CD4-positive, alpha-beta T cell treated with Interleukin-2 at 100 ng/mL for 4 hours (primary cell): ENCODE measurements around the gene MRPS6.

Experiments used
- DNase-seq: peaks from one replicate; pipeline ENCODE4 v3.0.0-alpha.2; 2020; ENCODE audit warnings: low spot score

The MRPS6 gene

DNA sequence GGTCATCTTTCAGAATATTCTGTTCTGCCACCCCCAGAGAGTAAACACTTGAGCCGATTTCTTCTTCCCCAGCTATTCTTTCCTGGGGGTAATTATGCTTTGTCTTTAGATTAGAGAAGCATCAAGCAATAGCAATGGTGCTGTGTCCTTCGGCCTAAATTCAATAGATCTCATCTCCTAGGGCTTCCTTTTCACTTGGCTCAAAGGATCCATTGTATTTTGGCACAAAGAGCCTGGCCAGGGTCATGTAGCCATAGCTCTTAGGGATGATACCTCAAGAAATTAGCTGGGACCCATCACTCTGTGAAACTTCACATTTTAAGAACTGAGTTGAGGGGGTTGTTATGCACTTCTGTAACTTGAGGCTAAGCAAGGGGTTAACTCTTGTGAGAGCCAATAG is 27.0 kb downstream of the MRPS6 start:
- no peak for DNase-seq

- no peak for DNase-seq
Measured at GRCh38 chr21:34100790-34101189, 27.4 kb downstream of the MRPS6 start.

GRCh38 chr21:34105947-34106541 is 32.7 kb downstream of the MRPS6 start:
- DNase-seq = no peak

- no peak for DNase-seq
Measured at GRCh38 chr21:34107606-34108005, 34.2 kb downstream of the MRPS6 start.

GRCh38 chr21:34109075-34109474 is 35.7 kb downstream of the MRPS6 start:
- DNase-seq = no peak

DNA sequence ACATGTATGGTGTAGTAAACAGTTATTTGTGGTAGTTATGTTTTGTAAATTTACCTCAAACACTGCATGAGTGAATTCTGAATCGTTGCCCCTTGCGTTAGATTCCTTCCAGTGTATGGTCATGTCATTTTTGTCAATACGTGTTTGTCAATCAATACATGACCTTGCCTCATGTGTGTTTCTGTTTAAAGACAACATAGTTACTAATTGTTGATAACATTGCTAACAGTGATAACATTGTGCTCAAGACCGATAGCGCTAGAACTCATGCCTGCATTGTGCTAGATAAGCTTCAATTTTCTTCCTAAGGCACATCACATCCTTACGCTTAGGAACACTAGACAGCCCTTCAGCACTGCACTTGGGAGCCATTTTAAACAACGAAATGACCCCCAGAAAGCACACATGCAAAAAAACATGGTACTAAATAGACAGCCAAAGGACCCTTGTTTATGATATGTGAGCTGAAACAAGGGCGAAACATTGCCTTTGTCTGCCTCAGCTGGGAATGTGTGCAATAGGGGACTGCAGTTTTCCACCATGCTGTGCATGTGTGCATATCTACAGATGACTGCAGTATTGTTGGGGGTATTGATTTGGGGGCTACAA is 37.3 kb downstream of the MRPS6 start:
- DNase-seq = no peak

GRCh38 chr21:34112316-34113033 is 39.1 kb downstream of the MRPS6 start:
- no peak for DNase-seq

- DNase-seq = no peak
Measured at GRCh38 chr21:34113842-34114241, 40.5 kb downstream of the MRPS6 start.

- no peak for DNase-seq
Measured at GRCh38 chr21:34115160-34115559, 41.8 kb downstream of the MRPS6 start.

DNA sequence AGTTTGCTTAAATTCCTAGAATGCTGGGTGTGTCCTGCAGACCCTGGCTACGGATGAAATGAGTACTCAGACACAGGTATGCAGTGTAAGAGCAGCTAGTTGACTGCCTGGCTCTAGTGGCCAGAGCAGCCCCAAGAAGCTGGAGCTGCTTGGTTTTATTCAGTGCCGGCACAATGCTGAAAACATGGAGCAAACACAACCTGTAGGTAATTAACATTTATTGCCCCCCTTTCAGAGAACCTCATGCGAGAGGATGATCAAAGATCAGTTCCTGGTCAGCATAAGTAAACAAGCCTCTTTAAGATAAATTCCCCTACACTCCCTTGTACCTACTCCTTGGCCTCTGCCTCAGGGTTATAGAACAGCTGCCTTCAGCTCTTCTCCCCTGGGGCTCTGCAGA is 43.2 kb downstream of the MRPS6 start:
- no peak for DNase-seq

DNA sequence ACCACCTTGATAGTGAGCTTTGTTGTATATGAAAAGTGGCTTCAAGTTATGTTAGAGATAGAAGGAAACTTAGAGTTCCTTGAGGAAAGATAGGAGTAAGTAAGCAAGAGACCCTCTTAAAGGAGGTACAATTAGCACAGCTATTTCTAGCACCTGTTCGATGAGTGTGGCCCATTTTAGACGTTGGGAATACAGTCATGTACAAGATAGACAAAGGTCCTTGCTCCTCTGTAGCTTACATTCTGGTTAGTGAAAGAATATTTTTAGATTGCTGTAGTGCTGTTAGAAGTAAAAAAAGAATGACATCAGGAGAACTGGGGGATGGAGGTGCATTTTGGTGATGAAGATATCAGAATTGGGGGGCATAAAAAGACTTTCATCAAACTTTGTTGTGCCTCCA is 47.5 kb downstream of the MRPS6 start:
- no peak for DNase-seq

DNA sequence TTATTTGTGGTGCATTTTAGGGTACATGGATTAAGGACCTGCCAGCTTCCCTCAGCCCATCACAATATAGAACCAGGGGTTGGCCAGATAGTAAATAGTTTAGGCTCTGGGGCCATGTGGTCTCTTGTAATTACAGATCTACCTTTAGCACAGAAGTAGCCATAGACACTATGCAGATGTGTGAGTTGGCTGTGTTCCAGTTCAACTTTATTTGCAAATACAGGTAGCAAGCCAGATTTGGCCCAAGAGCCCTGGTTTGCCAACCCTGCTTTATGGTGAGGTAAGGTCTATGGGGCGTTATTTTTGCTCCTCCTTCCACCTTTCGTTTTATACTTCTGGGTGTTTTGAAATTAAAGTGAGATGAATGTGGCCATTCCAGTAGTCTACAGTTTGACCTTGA is 48.7 kb downstream of the MRPS6 start:
- no peak for DNase-seq

DNA sequence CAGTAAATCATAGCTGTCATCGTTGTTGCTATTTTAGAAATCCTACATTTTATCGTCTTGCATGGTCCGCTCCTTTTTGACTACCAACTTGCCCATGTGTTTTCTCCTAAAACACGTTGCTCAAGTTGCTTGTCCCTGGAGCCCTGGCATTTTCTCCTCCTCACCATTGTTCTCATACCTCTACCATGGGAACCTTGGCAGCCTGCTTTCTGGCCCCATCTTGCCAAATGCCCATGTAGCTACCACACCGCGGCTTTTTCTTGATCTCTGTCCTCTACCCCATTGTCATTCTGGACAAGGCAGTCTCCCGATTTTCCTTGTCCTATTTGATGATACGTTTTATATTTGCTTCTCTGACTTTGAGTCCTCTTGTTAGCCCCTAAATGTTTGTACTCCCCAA is 50.2 kb downstream of the MRPS6 start:
- DNase-seq = no peak

- DNase-seq = peak; percentile 59
Measured at GRCh38 chr21:34126269-34126668, 52.9 kb downstream of the MRPS6 start.

- no peak for DNase-seq
Measured at GRCh38 chr21:34126691-34127090, 53.3 kb downstream of the MRPS6 start.

- DNase-seq = no peak
Measured at GRCh38 chr21:34128124-34128523, 54.7 kb downstream of the MRPS6 start.

DNA sequence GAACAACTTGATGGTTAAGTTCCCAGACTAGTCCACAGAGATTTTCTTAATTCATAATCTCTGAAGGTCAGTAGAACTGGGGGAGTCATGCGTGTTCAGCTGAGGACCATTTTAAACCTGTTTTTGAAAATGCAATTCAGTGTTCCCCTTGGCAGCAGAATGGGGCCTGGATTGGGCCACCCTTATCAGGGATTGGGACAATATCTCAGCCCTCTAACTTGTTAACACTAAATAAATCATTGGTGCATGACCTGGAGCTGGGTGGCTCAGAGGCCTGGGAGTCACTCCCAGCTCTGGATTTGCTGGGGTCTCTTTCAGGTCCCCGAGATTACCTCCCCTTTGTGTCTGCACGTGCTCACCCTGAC is 55.3 kb downstream of the MRPS6 start:
- no peak for DNase-seq

DNA sequence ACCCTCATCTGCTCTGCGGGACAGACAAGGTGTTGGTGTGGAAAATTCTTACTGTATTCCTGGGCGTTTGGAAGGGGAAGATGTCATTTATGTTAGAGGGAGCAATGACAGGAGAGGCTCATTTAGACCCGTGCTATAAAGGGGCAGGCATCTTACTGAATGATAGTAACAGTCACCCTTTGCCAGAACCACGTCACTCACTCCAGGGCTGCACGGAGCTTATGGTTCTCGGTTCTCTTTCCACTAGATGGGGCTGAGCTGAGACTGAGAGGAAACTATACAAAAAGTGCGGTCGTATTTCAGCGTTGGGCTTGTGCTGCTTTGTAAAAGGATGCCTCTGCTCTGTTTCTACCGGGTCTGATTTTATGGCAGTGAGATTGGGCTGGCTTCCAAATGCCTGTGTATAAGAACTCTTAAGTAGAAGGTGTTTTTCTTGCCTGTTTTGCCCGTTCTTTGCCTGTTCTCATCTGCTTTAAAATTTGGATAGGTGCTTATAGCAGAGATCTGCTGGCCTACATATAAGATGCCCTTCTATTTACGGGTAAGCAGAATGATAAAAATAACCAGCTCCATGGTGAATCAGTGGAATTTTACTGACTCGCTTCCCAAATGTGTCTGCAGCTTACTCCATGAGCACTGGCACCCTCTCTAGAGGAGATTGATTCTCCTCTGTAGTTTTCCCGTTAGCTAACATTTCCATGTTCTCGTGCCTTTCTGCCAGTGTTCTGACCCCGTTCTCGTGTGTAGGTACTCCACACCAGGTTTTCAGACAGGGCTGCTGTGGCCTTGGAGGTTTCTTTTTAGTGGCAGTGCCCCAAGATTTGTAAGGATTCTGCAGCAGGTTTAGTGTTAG is 55.9 kb downstream of the MRPS6 start:
- DNase-seq = peak; percentile 68

- DNase-seq = no peak
Measured at GRCh38 chr21:34129901-34130715, 56.7 kb downstream of the MRPS6 start.

DNA sequence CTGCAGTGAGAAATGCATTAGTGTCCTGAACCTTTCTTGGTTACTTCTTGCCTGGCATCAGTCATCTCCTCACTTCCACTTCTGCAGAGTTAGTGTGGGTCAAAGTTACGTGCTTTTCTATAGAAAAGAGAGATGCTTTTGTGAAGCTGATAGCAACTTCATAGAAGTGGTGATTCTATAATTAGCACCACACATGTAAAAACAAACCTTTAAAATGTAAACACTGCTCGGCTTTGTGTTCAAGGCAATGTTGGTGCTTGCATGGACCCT is 57.3 kb downstream of the MRPS6 start:
- no peak for DNase-seq

DNA sequence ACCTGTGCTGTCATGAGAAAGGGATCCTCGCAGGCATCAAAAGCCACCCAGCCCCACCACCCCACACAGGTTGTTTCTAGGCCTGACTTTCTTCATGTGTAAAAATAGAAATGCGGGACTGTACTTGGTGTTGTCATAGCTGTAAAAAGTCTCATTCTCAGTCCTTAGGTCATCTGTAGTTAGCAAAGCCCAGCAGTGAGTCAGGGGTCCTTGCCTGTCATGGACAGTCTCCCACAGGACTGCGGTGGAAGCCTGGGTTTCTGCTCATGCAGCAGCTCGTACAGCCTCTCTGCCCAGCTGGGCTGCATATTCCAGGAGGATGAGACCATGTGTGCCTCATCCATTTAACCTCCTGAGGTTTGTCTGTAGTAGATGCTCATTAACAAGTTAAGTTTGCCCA is 58.2 kb downstream of the MRPS6 start:
- no peak for DNase-seq

- no peak for DNase-seq
Measured at GRCh38 chr21:34132202-34132601, 58.8 kb downstream of the MRPS6 start.
